Ovary (tissue), 3 donors: ENCODE measurements around the gene SYCP1.

Experiments
- CTCF ChIP-seq, 3 donors: fragments of 450-650 bp in 2 of 3; fragments of 200-600 bp in 1 of 3; IDR thresholded peaks; one replicate each; pipeline versions ENCODE4 v1.5.1 to v1.8.0; 2016 to 2022; ENCODE audit warnings: antibody characterized with exemption in 3 of 3, mild to moderate bottlenecking in 1 of 3
- EP300 ChIP-seq: sonication (generic); formaldehyde crosslinking; IDR thresholded peaks from one replicate; pipeline ENCODE4 v1.6.1; 2017; ENCODE audit warnings: antibody characterized with exemption
- POLR2A ChIP-seq: fragments of 450-650 bp; IDR thresholded peaks from one replicate; pipeline ENCODE4 v1.6.1; 2017; ENCODE audit warnings: antibody characterized with exemption, mild to moderate bottlenecking, moderate library complexity
- donor health status: DM: no; HTN: no; CAD: no.

- TF ChIP-seq CTCF (IDR thresholded peaks at IDR 0.05) (no peak), POLR2A (no peak), EP300 (no peak)
Observed at GRCh38 chr1:115031595-115031994, 176.9 kb downstream of the SYCP1 start.
